ENCODE data around the gene CLRN2. TPM values are rescaled to one million over a fixed set of nuclear protein-coding genes. Genes with fewer than 3 reads are reported as not detected.
"Not testable (repeated sequence)": the region's sequence is repeated elsewhere in the genome, so short reads cannot be mapped to it uniquely, and the experiment has no call there.

The CLRN2 gene
- total RNA-seq, 1 experiment from 2014 or later = not detected

GRCh38 chr4:17567271-17567670 lies 52.3 kb downstream of the CLRN2 start:
- CTCF ChIA-PET = no interaction called here
- POLR2A ChIA-PET = no interaction called here
- no peaks in the 10 kb centered on the region; the same call in 1 of the 2 replicates for H3K9me3 Mint-ChIP-seq
- H3K27me3 Mint-ChIP-seq (ENCODE audit: low read depth) = no peaks in the 10 kb centered on the region
- TF ChIP-seq, protein P1, sequence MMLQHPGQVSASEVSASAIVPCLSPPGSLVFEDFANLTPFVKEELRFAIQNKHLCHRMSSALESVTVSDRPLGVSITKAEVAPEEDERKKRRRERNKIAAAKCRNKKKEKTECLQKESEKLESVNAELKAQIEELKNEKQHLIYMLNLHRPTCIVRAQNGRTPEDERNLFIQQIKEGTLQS (CRISPR knock-in tag; conservative IDR thresholded peaks at IDR 0.05) = no peak
- TF ChIP-seq, protein P2, sequence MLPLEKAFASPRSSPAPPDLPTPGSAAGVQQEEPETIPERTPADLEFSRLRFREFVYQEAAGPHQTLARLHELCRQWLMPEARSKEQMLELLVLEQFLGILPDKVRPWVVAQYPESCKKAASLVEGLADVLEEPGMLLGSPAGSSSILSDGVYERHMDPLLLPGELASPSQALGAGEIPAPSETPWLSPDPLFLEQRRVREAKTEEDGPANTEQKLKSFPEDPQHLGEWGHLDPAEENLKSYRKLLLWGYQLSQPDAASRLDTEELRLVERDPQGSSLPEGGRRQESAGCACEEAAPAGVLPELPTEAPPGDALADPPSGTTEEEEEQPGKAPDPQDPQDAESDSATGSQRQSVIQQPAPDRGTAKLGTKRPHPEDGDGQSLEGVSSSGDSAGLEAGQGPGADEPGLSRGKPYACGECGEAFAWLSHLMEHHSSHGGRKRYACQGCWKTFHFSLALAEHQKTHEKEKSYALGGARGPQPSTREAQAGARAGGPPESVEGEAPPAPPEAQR (CRISPR knock-in tag; IDR thresholded peaks at IDR 0.05) = no peak
- TF ChIP-seq ZNF263 (CRISPR knock-in tag; IDR thresholded peaks at IDR 0.05; ENCODE audit: low read depth) = no peak
- TF ChIP-seq, protein P3, sequence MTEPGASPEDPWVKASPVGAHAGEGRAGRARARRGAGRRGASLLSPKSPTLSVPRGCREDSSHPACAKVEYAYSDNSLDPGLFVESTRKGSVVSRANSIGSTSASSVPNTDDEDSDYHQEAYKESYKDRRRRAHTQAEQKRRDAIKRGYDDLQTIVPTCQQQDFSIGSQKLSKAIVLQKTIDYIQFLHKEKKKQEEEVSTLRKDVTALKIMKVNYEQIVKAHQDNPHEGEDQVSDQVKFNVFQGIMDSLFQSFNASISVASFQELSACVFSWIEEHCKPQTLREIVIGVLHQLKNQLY (CRISPR knock-in tag; IDR thresholded peaks at IDR 0.05) = no peak
- TF ChIP-seq, protein P4, sequence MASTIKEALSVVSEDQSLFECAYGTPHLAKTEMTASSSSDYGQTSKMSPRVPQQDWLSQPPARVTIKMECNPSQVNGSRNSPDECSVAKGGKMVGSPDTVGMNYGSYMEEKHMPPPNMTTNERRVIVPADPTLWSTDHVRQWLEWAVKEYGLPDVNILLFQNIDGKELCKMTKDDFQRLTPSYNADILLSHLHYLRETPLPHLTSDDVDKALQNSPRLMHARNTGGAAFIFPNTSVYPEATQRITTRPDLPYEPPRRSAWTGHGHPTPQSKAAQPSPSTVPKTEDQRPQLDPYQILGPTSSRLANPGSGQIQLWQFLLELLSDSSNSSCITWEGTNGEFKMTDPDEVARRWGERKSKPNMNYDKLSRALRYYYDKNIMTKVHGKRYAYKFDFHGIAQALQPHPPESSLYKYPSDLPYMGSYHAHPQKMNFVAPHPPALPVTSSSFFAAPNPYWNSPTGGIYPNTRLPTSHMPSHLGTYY (CRISPR knock-in tag; IDR thresholded peaks at IDR 0.05) = no peak
- ATAC-seq (no peak), DNase-seq (ENCODE audit: low spot score) (no peak)
- no peak overlapping the region for H3K4me3 Mint-ChIP-seq
- H3K4me1 Mint-ChIP-seq = no peaks in the 10 kb centered on the region
- H3K36me3 Mint-ChIP-seq = no peaks in the 10 kb centered on the region
- no peak overlapping the region for H3K27ac Mint-ChIP-seq

DNA sequence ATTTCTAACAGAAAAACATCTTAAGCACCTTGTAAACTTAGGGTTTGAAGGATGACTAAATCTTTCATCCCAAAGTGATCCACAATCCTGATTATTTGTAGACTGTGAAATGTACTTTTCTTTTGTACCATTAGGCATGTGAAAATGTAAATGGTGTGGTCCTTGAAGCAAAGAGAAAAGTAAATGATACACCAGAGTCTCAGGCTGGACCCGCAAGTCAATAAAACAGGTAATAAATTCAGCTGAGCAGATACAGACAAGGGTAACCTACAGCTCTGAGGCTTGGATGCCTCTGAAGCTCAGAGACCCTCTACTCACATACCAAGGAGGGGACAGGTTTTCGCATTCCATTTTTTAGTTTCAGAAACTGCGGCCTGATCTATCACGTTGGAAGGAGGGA lies 59.2 kb downstream of the CLRN2 start:
- DNase-seq (ENCODE audit: low spot score) = no peak
- no peak for ATAC-seq
- H3K27me3 Mint-ChIP-seq (ENCODE audit: low read depth) = peaks cover 6% of the 10 kb centered on the region; the same call in 1 of the 2 replicates
- POLR2A ChIA-PET = no interaction called here
- no peaks in the 10 kb centered on the region for H3K36me3 Mint-ChIP-seq
- no peak for TF ChIP-seq IRF2 (CRISPR knock-in tag; IDR thresholded peaks at IDR 0.05; ENCODE audit: borderline replicate concordance, low read depth)
- no peaks in the 10 kb centered on the region for H3K9me3 Mint-ChIP-seq
- H3K27ac Mint-ChIP-seq = no peak overlapping the region
- CTCF ChIA-PET = no interaction called here
- H3K4me1 Mint-ChIP-seq = peaks cover 15% of the 10 kb centered on the region
- H3K4me3 Mint-ChIP-seq = no peak overlapping the region

DNA sequence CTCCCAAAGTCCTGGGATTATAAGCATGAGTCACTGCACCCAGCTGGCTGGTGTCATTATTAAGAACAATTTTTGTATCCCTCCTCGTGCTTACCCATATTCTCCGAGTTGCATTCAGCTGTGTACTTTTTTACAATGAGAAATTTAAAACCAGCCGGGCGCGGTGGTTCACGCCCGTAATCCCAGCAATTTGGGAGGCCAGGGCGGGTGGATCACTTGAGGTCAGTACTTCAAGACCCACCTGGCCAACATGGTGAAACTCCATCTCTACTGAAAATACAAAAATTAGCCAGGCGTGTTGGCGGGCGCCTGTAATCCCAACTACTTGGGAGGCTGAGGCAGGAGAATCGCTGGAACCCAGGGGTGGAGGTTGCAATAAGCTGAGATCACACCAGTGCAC lies 60.2 kb downstream of the CLRN2 start:
- CTCF ChIA-PET, H3K36me3 Mint-ChIP-seq, ATAC-seq: not testable (repeated sequence)

More for the DNA sequence above, 60.2 kb downstream of the CLRN2 start:
- H3K9me3 Mint-ChIP-seq; DNase-seq (ENCODE audit: low spot score); H3K27me3 Mint-ChIP-seq (ENCODE audit: low read depth); H3K4me3 Mint-ChIP-seq; H3K27ac Mint-ChIP-seq; POLR2A ChIA-PET: not testable (repeated sequence)
- H3K4me1 Mint-ChIP-seq = peaks cover 15% of the 10 kb centered on the region

Other genes starting within 250 kb of the CLRN2 start
- 33.1 to 36.3 TPM (median 33.6 TPM) in 3 replicates for gene QDPR, start 3.1 kb upstream of the CLRN2 start, total RNA-seq (2021)
- 46.6 to 52.7 TPM (median 48.4 TPM) in 3 replicates for gene LAP3, start 62.0 kb downstream of the CLRN2 start, total RNA-seq (2021)
- gene MED28, start 99.5 kb downstream of the CLRN2 start, total RNA-seq (2021) = 97.8 to 106 TPM (median 102 TPM) in 3 replicates